KG1 (cell line): ENCODE results near the gene TBATA.

Experiments used
- DNase-seq: peaks from one replicate; lab custom pipeline; 2025; lab: John Stamatoyannopoulos, UW

TBATA gene

GRCh38 chr10:70742537-70743429 is 42.4 kb downstream of the TBATA start:
- no peak for DNase-seq

- no peak for DNase-seq
Measured at GRCh38 chr10:70740406-70741288, 44.5 kb downstream of the TBATA start.

- DNase-seq = no peak
Measured at GRCh38 chr10:70738761-70739121, 46.4 kb downstream of the TBATA start.

GRCh38 chr10:70738006-70738760 is 47.0 kb downstream of the TBATA start:
- DNase-seq = no peak

GRCh38 chr10:70737250-70737649 is 47.9 kb downstream of the TBATA start:
- DNase-seq = no peak

GRCh38 chr10:70736525-70736924 is 48.7 kb downstream of the TBATA start:
- no peak for DNase-seq

- no peak for DNase-seq
Measured at GRCh38 chr10:70735161-70735560, 50.0 kb downstream of the TBATA start.

- DNase-seq = no peak
Measured at GRCh38 chr10:70733051-70733450, 52.1 kb downstream of the TBATA start.

GRCh38 chr10:70732569-70732968 is 52.6 kb downstream of the TBATA start:
- DNase-seq = no peak

GRCh38 chr10:70730955-70731354 is 54.2 kb downstream of the TBATA start:
- DNase-seq = no peak

- no peak for DNase-seq
Measured at GRCh38 chr10:70729763-70730357, 55.3 kb downstream of the TBATA start.

- no peak for DNase-seq
Measured at GRCh38 chr10:70728328-70728727, 56.8 kb downstream of the TBATA start.

GRCh38 chr10:70726909-70727495 is 58.2 kb downstream of the TBATA start:
- no peak for DNase-seq

- no peak for DNase-seq
Measured at GRCh38 chr10:70723771-70724170, 61.4 kb downstream of the TBATA start.

- no peak for DNase-seq
Measured at GRCh38 chr10:70722820-70723424, 62.3 kb downstream of the TBATA start.
